C4-2B (cell line): Measurements from ENCODE around the gene MYBPC3.

Source experiments
- CTCF ChIP-seq: fragments of 450-650 bp; conservative IDR thresholded peaks from 2 replicates; pipeline ENCODE4 v1.5.1; 2017; ENCODE audit warnings: mild to moderate bottlenecking
- ZFX ChIP-seq: fragments of 450-650 bp; IDR thresholded peaks from 2 replicates; pipeline ENCODE4 v1.6.1; 2017

- TF ChIP-seq CTCF (no peak), ZFX (no peak)
These were observed 26.8 kb upstream of the MYBPC3 start for GRCh38 chr11:47379317-47379716.
